DLD1 (cell line): ENCODE measurements around the gene DOK6.

Experiments
- in situ Hi-C: cut with HindIII; loops from 2 replicates; pipeline ENCODE4 v1.10.0; 2017; ENCODE audit warnings: low sequenced_read_pairs

The DOK6 gene

GRCh38 chr18:69895066-69896047, 494.7 kb downstream of the DOK6 start:
- in situ Hi-C loops: no loop called here

DNA sequence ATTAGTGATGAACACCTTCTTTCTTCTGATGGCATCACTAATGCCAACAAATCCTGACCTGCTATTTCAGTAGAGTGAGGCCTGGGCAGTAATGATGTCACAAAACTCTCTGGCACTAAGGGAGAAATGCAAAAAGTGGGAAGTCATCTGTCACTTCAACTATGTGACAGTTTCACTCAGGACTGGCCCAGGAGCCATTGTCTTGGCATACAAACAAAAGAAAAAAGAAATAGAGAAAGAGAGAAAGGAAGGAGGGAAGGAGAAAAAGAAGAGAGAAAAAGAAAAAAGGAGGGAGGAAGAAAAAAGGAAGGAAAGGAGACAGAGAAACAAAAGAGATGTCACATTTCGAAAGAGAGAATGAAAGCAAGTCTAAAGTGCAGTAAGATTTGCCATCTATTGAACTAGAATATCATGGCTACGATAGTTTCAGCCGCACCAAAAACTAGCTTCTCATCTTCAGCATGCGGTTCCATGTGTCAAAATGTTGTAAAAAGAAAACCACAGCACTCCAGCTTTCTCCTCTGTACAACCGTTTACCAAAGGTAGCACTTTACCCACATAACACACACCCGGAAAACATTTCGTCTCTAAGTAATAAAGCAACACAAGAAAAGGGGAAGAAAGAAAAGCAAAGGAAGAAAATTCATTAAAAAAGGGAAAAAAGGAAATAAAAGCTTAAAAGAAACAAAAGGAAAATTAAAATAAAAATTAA, 496.9 kb downstream of the DOK6 start:
- in situ Hi-C loops: no loop called here

GRCh38 chr18:69898241-69898861, 497.7 kb downstream of the DOK6 start:
- in situ Hi-C loops: no loop called here
